IMR-90 (cell line): ENCODE data around the gene SLN.

Source experiments
- CTCF ChIP-seq: conservative IDR thresholded peaks from 2 replicates; pipeline ENCODE4 v1.5.1; 2012; ENCODE audit warnings: mild to moderate bottlenecking, low read depth, low read length, improper control_type of control experiment
- ELK1 ChIP-seq: fragments of 150-350 bp; IDR thresholded peaks from 2 replicates; pipeline ENCODE4 v1.6.1; 2016; ENCODE audit warnings: low read depth, mild to moderate bottlenecking, low read length, moderate library complexity, borderline replicate concordance
- MAFK ChIP-seq: IDR thresholded peaks from 2 replicates; pipeline ENCODE4 v1.6.1; 2012; ENCODE audit warnings: low read depth, low read length, improper control_type of control experiment
- MXI1 ChIP-seq: IDR thresholded peaks from 2 replicates; pipeline ENCODE4 v1.6.1; 2012; ENCODE audit warnings: low read depth, mild to moderate bottlenecking, low read length, moderate library complexity, borderline replicate concordance
- POLR2A ChIP-seq: IDR thresholded peaks from 2 replicates; pipeline ENCODE4 v1.6.1; 2012; ENCODE audit warnings: mild to moderate bottlenecking, low read depth, low read length
- RFX5 ChIP-seq: IDR thresholded peaks from 2 replicates; pipeline ENCODE4 v1.8.0; 2012; ENCODE audit warnings: low read depth, mild to moderate bottlenecking, low read length, moderate library complexity
- SMC3 ChIP-seq: fragments of 150-350 bp; IDR thresholded peaks from 2 replicates; pipeline ENCODE4 v1.6.1; 2016; ENCODE audit warnings: low read depth, mild to moderate bottlenecking, antibody characterized with exemption, low read length, moderate library complexity
- USF2 ChIP-seq: fragments of 150-350 bp; IDR thresholded peaks from 2 replicates; pipeline ENCODE4 v1.6.1; 2017; ENCODE audit warnings: mild to moderate bottlenecking, antibody characterized with exemption, low read length, low read depth

- TF ChIP-seq CTCF, result no peak
- no peak for TF ChIP-seq POLR2A
- no peak for TF ChIP-seq SMC3
- no peak for TF ChIP-seq RFX5
- no peak for TF ChIP-seq MAFK
- no peak for TF ChIP-seq MXI1
- no peak for TF ChIP-seq ELK1
- TF ChIP-seq USF2, result no peak
These were observed 4.0 kb downstream of the SLN start for GRCh38 chr11:107707807-107708206.
